GM19324 (cell line): ENCODE results near the gene DIAPH3.
A peak's percentile ranks its signal among the peaks of the same experiment; 100 is the strongest.

ENCODE experiments used
- ATAC-seq: cut with Tn5 transposase; IDR thresholded peaks from one replicate; pipeline ENCODE4 v1.9.1; 2021; ENCODE audit warnings: mild to moderate bottlenecking, moderate library complexity; ENCODE audit not compliant: unreplicated experiment, low FRiP score

Gene DIAPH3

DNA sequence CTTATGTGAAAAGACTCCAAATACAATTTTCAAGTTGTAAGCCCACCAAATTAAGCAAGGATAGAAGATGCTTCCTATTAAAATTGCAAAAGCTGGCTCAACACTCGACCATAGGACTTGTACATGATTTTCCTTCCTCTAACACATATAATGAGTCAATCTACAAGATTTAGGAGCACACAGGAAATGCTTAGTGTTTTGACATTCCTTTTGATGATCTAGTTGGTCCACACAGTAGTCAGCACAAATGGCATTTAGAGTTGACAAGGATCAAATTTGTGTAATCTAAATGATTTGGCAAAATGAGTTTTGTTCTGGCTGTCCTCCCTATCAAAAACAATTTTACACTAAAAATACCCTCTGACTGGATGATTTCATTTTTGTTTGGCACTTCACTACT lies 340.2 kb downstream of the DIAPH3 start:
- no peak for ATAC-seq

DNA sequence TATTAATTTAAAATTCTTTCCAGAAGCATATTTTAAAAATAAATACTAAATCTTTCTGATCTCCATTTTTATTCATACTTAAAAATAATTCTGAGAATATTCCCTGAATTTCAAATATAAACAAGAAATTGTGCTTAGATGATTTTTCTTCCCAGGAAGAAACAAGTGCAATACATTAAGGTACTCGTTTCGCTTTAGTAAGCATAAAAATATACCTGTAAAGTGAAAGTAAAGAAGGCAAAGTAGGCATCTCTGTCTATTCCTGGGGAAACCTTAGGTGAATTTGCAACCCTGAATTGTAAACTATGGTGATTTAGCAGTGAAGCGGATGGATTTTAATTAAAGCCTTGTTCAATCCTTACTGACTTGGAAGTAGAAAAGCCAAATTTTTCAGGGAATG lies 354.2 kb downstream of the DIAPH3 start:
- no peak for ATAC-seq

DNA sequence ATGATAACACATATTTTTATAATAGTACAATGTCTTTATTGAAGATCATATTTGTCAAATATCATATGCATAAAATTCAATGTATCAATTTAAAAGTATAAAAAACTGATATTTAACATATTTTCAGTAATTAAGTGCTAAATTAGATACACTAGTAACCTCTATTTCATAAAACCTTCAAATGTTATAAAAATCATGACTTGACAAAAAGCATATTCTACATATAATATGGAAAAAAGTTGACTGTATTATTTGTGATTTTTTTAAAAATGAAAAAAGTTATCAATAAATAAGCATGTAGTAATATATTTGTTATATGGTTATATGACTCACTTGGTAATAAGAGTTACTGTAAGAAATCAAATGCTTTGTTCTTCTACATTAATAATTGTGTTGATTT lies 356.9 kb downstream of the DIAPH3 start:
- ATAC-seq = no peak

DNA sequence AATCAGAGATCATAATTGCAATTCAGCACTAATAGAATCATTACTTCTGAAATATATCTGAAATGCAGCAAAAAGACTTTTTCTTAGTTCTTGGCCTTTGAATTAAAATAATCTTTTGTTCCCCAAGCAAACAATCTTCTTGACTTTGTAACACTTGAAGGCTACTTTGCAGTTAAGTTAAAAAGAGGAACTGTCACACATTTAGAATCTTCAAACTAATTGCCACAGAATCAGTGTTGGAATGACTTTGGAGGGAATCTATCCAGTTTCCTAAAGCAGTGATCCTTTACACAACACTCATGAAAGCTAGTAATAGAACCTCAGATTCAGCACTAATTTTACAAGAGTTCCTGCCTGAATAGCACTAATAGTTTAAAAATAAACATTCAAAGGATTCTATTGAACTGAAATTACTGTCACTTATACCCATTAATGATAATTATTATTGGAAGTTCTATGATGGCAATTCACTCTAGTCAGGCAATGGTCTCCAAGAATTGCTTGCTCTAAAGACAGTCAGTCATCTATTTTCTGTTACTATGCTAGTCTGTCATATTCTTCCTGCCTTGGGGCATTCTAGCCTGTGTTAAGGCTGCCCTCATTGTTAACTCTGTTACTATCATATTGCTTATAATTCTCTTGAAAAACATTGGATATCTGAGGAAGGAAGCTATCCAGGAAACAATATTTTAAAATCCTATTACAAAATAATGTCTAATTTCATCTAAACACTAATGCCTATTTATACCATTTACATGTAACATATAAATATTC lies 362.4 kb downstream of the DIAPH3 start:
- ATAC-seq = no peak

DNA sequence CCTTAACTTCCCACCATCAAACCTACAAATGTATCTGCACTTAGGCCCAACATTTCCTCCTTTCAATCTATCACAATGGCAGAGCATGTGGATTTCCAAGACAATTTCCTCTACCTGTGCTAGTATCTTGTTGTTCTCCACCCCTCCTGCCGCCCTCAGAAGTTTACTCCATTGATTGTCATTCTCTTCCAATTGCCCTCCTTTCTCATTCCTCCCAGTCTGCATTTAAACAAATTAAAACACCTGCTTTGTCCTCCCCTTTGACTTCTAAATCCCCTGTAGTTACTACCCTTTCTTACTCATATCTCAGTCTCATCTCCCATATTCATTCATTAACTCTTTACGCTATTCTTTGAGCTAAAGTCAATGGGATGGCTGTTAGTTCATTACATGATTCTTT lies 370.6 kb downstream of the DIAPH3 start:
- ATAC-seq = no peak

DNA sequence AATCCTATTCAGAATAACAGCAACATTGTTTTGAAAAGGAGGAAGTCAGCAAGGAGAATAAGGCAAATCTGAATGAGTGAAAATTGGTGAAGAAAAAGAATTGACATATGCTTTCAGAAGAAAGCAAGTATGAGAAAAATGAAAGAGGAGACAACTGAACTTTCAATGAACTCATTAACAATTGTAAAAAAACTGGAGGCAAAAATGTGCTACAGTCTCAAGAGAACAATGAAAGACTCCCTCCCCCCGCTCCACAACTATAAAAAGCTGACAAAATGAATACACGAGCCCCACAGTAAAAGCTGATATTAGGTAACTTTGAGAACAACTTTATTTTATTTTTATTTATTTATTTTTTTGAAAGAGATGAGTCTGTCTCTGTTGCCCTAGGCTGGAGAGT lies 373.1 kb downstream of the DIAPH3 start:
- ATAC-seq = no peak

DNA sequence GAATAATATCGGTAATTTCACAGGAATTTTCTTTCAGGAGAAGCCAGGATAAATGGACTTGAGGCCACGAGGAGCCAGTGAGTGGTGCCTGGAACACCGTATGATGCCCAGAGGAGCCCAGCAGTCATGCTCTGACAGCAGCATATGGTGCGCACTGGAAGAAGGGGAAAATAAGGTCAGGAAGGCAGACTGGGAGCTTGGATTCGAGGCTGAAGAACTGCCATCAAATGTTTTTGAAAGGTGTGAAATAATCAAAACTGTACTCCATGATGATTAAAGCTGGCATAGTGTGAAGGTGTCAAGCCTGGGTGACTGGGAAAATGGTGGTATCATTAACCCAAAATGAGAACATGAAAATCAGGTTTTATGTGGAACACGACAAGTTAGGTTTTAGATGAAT lies 374.2 kb downstream of the DIAPH3 start:
- ATAC-seq = no peak

DNA sequence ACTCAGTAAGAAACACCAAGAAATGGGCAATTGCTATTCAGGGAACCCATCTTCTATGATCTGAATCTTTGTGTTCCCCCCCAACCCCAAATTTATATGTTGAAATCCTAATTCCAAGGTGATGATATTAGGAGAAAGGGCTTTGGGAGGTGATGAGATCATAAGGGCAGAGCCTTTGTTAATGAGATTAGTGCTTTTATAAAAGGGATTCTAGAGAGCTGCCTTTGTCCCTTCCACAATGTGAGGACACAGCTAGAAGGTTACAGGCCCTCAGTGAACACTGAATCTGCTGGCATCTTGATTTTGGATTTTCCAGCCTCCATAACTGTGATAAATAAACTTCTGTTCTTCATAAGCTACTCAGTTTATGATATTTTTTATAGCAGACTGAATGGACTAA lies 376.0 kb downstream of the DIAPH3 start:
- ATAC-seq = no peak

DNA sequence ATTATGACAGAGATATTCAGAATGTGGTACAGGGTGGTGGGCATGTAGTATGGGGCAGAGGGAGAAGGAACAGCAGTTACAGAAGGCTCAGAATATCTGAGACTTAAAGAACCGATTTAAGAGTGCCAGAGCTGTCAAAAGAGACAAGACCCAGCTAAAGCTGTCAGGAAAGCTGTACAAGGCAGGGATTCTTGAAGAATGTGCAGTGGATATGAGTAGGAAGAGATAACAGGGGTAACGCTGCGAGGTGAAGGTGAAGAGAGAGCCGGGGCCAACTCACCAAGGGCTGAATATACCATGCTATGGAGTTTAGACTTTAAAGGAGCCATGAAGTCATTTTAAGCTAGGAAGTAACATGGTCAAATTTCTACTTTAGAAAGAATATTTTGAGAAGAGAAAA lies 381.0 kb downstream of the DIAPH3 start:
- no peak for ATAC-seq

DNA sequence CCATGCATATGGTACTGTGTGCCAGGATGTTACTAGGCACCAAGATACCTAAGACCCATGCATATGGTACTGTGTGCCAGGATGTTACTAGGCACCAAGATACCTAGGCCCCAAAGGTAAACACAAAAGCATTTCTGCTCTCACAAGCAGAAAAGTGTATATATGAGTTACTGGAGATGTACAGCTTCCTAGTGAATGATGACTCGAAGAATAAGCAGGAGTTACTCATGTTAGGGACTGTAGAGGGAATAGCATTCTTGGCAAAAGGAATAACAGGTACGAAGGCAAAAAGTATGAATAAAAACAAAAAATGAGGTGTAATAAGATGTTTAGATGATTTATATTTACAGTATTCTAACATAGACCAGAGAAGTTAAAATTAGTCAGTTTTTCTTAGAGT lies 383.7 kb downstream of the DIAPH3 start:
- ATAC-seq = no peak

DNA sequence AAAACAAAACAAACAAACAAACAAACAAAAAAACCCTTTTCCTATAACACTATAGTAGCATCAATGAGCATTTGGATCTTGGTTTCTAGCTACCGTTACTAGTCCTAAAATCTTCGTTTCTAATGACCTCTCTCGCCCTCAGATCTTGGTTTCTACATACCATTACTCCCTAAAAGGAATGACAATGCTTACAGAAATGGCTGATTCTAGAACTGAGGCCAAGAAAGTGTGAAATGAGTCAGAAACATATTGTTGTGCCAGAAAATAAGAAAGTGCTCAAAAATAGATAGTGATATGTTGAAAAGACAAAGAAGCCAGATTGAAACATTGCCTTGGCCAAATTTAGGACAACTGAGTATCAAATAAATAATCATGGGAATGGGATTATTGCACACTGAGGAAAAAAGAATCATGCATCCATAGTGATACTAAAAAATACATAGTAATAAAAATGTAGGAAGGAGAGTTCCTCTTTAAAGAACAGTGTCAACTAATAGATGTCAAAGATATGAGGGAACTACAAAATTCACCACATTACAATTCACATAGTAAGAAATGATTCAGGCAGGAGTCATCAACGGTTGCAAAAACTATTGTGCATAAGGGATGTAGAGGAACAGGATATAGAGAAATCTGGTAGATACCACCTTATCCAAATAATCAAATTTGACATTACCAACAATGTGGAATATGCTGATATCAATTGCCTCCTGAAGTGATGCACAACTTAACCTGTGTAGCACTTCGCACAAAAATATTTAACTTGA lies 386.6 kb downstream of the DIAPH3 start:
- no peak for ATAC-seq

DNA sequence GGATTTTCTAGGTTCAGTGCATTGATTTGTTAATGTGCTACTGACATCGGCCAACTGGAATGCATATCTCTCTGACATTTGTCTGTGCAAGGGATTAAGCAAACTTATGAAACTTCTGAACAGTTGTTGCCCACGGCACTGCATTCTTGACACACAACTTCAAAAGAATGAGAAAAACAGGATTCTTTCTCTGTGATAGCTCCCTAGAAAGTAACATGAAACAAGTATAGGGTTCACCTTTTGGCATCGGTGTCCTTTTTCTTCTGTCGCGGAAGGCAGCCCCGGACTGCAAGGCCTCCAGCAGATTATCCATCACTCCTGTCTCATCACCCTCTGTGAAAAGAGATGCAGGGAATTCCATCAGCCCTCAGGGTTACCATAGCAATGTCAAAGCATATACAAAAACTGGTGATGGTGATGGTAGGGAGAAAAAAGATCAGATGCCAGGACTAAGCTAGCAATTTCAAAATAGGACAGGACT lies 389.2 kb downstream of the DIAPH3 start:
- ATAC-seq = no peak

DNA sequence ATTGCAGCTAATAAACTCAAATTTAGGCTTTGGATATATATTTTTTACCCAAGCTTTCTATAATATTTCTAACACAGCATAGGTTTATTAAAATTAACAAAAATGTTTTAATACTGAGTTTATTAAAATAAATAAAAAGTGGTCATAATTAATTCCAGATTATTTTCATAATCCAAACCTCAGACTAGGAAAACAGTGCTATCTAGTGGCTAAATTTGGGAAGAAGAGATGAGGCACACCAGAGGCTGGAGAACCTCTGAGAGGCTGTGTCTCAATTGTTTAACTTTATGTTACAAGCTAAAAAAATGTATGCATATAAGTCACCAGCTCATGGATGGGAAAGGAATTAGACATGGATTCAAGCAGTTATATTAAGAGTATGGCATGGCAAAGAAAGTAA lies 392.5 kb downstream of the DIAPH3 start:
- ATAC-seq = no peak

DNA sequence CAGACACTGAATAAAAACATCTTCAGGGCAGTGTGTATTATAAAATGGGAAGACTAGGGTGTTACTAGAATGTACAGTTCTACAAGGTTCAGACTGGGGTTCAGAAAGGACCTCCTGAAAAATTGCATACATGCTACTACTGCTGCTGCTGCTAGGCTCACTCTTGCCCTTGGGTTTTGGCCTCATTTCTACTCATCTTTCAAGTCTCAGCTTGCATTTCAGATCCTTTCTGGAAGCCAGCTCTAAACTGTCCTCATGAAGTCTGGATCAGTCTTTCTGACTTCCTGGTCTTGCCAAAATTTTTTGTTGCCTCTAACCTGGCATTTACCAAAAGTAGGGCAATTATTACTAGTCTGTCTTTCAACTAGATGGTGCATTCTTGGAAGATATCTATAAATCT lies 393.3 kb downstream of the DIAPH3 start:
- no peak for ATAC-seq

DNA sequence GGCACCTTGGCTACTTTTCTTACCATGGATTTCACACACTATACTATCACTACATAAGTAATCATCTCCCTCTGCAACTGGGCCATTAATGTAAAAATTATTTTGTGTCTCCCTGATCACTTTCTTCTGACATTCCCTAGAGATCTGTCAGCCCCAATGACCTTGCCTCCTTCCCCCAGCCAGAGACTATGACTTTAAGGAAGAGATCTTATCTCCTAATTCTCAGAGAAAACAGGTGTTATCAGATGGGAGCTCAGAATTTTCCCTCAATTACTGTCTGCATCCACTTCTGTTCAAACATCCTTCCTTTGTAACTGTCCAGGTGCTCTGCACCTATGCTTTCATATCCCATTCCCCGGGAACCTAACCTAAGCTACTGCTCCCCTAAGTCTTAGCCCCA lies 397.5 kb downstream of the DIAPH3 start:
- no peak for ATAC-seq

DNA sequence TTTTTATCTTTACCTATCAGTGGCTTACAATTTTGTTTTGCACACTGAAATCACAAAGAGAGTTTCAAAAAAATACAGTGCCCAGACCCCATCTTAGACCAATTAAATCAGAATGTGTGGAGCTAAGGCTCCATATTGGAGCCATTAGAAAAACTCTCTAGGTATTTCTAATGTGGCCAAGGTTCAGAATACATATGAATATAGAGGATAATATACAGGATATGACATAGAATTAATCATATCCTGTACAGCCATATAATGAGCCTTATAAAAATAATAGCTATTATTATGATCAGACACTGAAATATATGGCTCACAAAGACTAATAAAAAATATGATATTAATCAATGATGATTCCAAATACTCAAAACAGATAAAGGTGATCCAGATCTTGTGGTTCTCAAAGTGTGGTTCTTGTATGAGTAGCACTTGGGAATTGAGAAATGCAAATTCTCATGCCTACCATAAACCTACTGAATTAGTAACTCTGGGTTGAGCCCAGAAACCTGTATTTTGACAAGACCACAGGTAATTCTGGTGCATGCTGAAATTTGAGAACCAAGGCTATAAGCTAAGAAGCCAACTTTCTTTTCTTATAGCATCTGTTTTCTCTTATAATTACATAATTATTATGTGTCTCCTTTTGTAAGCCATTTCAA lies 408.0 kb downstream of the DIAPH3 start:
- ATAC-seq = peak; percentile 57

DNA sequence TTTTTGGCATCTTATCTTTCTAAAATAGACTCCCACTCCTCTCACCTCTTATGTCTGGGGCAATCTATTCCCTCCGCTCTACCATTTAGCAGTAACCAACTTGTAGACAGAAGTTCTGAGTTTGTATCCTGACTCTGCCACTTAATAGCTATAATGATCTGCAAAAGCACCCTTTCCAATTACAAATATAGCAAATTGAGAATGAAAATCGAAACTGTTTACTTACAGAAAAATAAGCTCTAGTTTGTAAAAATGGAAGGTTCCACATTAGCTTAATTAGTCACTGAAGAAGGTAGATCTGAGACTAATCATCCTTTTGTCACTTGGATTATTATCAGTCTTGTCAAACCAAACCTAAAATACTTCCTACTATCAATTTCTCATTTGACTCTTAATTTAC lies 409.3 kb downstream of the DIAPH3 start:
- peak; percentile 61 for ATAC-seq

DNA sequence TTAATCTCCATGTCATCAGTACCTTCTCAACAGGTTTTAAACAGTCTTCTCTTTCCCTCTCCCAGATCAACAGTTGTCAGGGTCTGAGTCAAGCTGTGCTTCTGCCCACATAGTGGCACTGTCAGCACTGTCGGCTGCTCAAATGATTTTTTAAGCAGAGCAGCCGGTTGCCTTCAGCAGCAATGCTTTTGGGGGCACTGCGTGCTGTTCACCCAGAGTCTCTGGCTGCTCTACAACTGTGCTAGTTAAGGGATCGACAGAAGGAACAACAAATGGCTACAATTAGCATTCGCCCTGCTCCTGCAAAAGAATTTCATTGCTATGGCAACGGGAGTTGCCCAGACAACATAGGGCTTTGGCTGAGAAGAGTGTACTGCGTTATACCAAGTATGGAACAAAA lies 412.9 kb downstream of the DIAPH3 start:
- ATAC-seq = no peak

DNA sequence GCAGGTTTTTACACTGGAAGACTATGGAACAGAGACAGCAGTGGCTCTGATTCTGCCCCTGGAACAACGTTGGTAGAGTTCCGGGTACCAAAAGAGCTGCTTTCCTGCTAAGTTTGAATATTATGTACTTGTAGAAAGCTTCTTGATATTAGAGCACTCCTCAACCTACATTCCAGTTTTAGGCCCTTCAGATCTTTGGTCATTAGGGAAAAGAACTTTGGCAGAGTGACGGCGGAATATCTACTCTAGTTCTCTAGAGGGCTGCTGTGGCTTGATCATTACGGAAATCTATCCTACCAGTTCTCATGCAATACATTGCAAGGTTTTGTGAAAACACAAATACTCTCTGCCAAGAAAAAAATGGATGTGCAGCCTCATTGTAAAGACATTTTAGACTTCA lies 415.7 kb downstream of the DIAPH3 start:
- no peak for ATAC-seq

DNA sequence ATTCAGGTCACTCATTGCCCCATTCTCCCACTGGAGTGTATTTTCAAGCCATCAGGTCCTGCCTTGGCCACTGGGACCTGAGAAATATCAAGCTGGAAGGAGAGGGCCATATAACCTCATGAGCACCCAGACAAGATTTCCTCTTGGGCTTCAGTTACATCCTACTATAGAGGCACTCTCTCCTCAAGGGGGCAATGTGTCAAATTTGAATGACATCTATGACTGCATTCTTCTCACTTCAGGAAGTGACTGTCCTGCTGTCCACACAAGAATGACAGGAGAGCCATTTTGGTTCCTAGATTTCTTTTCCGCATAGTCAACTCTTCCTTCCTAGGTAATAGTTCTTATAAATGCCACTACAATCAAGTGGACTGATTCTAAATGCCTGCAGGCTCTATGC lies 416.2 kb downstream of the DIAPH3 start:
- no peak for ATAC-seq

DNA sequence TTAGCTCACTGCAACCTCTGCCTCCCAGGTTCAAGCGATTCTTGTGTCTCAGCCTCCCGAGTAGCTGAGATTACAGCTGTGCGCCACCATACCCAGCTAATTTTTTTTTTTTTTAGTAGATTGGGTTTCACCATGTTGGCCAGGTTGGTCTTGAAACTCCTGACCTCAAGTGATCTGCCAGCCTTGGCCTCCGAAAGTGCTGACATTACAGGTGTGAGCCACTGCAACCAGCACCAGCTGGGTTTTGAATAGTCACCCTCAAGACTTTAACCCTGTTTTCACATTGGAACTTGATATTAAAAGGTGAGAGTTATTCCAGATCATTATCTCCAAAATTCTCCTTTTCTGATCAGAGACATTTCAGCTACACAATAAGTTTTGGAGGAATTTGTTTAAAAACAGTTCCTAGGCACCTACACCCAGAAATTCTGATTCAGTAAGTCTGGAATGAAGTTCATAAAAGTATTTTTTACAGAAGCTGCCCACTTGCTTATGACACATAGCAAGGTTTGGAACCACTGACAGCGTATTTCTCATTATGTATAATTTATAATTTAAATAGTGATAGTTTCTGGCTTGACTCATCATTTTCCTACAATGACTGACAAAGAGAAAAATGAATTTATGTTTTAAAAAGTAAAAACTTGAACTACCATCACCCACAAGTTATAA lies 417.3 kb downstream of the DIAPH3 start:
- peak; percentile 60 for ATAC-seq
